C1 segment of cervical spinal cord (tissue), 14 donors: Measurements from ENCODE around the gene PDGFD.

Experiments used
- DNase-seq, 14 donors: peaks; one replicate each; lab custom pipeline; 2025; lab: John Stamatoyannopoulos, UW

PDGFD gene

DNA sequence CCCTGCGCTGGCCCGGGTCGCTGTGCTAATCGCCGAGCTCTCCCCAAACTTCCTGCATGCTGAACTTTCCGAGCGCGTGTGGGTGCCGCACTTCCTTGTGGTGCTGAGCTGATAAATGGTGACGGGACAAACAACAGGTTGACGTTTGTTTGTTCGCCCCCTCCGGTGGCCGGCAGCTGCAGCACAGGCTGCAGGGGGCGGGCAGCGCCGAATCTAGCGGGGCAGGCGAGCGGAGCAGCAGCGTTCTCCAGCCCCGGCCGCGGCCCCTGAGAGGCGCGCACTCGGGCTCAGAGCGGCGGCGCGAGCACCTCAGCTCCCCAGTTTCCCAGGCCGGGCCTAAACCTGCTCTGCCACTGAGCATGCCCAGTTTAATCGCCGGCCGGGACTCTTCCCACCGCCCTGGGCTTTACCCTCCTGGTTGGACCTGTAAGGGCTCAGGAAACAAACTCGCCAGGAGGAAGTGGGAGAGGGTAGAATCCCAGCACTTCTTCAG, at the start of gene PDGFD:
TSS of gene PDGFD (minus strand) at position 120 of the 493 bp plus-strand sequence.
- peak in 3 of 14 donors; percentile 6 to 22 (median 9) for DNase-seq

DNA sequence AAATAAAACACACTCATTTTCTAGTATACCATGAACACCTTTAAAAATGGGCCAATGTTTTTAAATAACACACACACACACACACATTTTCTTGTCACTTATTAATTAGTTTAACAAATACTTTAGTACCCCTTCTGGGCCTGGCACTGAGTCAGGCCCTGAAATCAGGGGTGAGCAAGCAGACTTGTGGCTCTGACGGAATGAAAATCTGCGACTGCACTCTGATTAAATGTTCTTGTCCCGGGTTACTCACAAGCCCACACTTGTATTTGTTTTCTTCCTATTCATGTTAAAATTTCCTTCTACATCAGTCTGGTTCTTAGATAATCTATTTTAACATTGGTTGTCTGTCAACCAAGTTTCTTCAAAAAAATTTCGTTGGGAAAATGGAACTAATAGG, 43.0 kb upstream of the PDGFD start:
- DNase-seq: no peak

DNA sequence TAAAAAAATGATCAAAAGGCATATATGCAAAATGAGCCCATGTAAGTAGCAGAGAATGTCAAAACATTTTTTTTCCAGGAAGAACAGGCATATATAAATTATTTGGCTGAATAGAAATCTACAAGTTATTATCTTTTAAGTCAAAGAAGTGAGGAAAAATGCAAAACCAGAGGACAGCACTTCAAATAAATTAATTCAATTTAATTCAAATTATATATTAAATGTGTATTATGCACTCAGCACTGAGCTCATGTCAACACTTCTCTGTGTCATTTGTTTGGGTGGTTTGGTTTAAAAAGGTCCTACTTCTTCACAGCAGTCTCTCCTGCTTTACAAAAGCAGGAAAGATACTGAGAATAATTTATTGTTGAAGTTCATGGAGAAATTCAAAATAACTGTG, 41.9 kb upstream of the PDGFD start:
- no peak for DNase-seq

DNA sequence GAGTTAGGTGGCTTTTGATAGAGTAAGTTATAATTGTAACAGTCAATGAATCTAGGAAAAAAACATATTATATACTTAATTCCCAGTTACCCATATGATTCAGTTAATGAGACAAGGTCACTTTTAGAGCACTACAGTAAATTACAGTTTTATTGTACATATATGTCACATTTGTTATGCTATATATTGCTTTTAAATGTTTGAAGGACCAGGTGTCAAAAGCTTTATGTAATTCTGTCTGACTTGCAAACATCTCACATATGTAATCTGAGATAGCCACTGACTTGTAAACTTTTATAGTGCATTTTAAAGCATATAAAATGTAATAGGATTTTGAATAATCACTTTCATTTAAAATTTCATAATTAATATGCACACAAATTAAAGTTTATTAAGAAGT, 36.7 kb upstream of the PDGFD start:
- DNase-seq: no peak

DNA sequence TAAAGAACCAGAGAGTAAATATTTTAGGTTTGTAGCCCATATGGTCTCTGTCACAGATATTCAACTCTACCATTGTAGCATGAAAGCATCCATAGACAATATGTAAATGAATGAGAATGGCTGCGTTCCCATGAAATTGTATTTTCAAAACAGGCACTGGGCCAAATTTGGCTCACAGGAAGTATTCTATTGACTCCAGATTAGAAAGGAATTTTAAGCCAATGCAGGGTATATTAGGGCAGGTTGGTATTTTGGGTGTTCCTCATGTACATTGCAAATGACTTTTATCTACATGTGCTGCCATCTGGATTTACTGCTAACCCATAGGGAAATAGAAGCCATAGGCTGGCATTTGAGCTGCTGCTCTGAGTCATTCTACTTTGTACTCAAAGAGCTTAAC, 35.1 kb upstream of the PDGFD start:
- DNase-seq: no peak

DNA sequence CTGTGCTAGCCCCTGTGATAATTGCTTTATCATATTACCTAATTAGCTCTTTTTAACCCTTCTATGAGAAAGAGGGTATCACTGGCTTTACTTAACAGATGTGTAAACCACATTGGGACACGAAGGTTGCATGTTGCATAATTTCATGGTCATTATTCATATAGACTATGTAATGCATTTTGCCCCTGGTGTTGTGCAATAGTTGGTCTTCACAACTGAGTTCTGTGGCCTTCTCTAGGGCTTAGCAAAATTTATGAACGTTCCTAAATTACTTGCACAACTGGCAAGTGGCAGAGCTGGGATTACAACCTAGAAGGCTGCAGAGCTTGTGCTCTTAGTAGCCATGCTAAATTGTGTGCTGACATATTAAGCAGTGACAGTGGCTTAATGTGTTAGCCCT, 34.6 kb upstream of the PDGFD start:
- DNase-seq: no peak

DNA sequence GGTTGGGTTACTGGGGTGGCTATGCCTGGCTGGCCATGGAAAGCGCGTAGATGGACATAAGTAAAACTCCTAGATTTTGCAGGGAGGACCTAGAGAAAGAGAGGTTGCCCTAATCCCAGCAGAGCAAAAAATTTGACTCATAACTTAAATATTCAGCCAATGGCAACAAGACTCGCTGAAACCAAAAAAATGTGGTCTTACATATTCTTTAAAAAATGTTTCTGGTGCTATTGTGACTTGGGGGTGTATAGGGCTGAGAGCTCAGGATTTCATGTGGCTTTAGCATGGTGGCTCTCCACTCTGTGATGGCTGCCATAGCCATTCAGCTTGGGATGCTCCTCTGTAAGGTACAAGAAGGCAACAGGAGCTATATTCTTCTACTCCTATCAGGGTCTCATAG, 27.2 kb upstream of the PDGFD start:
- DNase-seq: no peak

DNA sequence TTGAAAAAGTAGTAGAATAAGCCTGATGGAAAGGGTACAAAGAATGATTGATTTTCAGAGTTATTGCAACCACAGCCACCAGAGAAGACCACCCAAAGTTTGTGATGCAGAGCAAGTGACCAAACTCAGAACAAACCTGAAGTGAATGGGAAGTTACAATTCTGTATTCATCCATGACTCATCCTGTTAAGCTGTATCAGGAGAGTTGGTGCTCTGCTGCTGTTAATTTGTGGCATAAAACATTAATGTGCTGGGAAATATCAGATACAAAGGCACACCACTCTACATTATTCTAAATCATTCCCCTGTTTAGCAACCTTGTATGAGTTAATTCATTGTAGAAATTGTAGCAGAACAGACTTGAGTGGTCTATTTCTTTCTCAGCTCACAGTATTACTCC, 19.6 kb upstream of the PDGFD start:
- no peak for DNase-seq

DNA sequence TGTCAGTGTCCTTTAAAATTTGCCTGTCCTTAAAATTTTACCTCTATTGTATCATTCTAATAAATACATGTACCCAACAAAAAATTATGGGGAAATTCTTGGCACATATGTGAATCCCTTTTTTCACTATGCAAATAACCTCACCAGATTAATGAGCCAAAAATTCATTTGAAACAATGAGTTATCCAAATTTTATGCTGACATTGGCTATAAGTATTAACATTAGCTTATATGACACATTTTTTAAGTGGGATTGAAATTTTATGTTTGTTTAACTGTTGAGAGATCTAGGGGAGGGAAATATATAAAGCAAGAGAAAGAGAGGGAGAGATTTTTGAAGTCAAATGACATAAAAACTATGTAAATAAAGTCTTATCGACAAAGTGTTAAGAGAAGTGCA, 11.8 kb upstream of the PDGFD start:
- no peak for DNase-seq

DNA sequence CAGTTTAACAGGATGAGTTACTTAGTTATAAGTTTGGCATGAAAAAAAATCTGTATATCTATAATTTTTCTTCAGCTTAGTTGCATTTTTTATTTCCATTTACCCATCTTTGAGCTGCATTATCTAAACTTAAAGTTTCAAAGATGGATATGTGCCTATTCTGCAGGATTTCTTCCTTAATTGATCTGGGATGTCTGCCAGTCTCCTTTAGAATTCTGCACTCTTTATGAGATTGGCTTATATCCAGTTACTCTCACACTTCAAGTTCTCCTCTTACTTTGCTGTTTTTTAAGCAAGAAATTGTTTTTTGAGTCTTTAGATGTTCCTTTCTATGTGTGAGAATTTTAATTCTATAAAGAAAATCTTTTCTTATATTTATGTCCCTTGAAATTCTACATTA, 5.1 kb upstream of the PDGFD start:
- no peak for DNase-seq

DNA sequence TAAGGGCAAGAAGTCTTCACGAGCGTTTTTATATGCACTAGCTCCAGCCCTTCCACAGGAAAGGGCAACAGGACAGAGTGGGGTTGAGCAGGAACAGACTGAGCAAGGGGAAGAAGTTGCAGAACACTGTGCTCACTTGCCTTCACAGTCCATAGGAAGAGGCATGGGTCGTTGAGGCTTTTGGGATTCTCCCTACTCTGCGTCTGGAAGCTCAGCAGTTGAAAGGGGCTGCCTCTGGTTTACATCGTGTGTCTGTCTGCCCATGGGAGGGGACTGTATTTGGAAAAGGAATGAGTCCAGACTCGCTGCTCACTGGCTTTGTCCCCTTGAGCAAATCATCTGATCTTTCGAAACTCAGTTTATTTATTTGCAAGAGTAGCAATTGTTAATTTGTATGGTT, 1.1 kb upstream of the PDGFD start:
- no peak for DNase-seq

DNA sequence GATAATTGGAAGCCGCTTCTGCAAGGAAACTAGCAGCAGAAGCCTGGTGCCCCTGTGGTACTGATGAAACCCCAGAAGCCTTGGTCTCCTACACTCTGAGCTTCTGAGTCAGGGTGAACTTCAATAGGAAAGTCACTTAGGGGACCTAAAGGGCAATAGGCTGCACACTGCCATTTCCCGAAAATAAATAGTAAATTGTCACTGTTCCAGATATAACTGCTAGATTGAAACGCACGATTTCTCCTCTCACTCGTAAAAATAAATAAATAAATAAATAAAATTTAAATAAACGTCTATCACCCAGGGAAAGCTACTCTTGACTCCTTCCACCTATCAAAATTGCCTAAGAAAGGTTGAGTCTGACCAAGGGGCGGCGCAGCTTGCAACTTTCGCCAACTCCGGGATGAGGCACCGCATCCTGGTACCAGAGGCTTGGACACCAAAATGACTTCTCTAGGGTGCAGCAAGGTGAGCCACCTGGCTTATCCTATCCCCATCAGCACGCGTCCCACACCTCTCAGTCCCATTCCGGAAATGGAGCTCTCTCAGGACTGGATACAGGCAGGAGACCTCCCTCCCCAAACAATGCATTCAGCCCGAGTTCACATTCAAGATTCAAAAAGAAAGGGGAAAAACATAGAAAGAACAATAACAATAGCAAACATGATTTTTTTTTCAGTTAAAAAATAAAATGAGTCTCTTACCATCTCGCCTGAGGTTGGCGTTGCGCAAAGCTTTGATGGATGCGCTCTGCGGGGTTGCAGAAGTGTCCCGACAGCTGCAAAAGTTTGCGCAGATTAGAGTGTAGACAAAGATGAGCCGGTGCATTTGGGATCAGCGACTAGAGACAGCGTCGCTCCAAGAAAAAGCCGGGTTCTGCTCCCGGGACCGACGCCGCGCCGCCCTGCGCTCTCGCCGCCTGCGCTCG, 583 bp downstream of the PDGFD start:
- DNase-seq: no peak

DNA sequence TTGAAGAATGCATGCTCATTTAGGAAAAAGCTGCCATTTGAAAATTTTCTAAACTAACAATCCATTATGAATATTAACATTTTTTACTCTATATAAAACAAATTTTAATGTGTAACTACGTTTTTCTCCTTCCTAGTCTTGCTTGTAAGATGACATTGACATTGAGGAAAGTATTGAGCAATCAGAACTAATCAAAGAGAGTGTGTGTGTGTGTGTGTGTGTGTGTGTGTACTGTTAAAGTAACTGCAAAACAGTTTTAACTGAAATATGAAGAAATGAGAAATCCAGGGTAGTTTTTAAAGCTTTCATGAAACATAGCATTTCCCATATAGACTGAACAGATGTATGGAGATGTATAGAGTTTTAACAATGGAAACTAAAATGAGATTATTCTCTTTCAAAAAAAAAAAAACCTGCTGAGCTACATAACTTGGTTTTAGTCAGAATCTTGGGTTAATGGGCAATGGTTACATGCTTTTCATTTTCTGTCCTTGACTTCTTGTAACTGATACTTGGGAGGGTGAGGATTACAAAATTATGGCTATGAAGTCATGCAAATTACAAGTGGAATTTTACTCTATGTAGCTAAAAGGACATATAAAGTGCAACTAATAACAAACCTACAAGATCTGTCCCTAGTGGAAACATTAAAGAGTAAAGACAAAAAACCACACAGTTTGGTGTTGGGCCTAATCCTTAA, 2.0 kb downstream of the PDGFD start:
- DNase-seq: no peak

DNA sequence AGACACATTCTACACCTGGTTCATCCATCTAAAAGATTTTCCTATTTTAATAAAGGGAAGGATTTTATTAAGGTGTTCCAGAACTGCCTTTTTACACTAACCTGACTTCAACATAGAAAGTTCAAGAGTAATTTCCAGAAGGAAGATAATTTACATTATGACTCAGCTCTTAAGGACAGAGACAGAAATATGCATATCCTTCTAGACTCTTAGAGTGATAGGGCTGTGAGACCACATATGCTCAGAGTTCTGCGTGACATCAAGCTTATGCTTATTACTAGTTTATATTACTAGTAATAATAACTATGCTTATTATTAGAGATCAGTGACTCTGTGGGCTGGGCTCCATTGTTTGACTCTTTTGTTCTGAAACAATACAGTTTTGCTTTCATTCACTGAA, 4.6 kb downstream of the PDGFD start:
- DNase-seq: no peak

DNA sequence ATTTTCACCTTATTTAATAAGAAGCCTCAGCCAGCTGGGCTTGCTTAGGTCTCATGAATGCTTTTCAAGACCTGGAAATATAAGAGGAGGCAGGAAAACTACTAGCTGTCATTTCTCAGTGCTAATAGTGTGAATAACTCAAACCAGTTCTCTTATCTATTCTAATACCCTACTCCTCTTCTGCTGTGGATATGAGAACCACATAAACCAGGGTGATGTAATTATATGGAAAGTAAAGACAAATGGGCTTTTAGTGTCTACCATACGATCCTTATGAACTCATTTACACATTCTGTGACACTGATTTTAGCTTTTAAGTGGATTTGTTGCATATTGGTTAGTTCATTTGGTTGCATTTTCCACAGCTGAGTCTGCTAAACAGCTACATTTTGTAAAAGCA, 8.6 kb downstream of the PDGFD start:
- DNase-seq: no peak

DNA sequence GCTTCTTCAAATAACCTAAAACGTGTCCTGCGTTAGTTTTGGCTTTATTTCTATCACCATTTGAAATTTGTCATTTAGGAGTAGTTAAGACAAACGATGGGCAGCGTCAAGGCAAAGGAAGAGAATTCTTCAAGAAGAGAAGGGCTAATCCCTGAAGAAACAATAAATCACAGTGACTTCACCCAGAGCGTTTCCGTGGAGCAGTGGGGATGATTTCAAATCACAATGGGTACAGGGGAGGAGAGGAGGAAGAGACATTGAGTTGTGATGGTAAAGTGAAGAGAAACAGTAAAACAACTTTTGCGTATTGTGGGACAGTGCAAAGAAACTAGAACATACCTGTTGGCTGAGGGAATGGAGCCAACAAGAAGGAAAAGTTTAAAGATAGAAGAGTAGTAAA, 9.7 kb downstream of the PDGFD start:
- no peak for DNase-seq

DNA sequence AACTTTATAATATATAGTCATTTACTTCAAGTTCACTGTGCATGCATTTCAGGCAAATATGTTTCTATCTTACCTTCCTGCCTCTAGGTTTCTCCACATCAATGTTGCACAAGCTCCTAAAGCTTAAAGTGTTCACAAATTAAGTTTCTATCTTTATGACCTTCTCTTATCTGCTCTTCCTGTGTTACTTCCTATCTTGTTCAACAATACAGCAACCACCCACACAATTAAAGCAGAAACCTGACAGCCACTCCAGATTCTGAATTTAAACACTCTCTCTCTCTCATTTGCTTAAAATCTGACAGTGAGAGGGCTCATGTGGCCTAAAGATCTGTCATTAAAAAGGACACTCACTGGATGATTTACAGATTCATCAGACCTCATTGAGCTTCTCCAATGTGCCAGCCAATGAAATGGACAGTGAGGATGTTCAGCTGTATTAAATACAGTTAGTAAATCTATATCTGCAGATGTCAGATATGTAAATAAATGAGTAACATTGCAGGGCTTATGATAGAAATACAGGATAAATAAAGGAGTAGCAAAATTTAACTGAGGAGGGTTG, 10.9 kb downstream of the PDGFD start:
- DNase-seq: no peak

DNA sequence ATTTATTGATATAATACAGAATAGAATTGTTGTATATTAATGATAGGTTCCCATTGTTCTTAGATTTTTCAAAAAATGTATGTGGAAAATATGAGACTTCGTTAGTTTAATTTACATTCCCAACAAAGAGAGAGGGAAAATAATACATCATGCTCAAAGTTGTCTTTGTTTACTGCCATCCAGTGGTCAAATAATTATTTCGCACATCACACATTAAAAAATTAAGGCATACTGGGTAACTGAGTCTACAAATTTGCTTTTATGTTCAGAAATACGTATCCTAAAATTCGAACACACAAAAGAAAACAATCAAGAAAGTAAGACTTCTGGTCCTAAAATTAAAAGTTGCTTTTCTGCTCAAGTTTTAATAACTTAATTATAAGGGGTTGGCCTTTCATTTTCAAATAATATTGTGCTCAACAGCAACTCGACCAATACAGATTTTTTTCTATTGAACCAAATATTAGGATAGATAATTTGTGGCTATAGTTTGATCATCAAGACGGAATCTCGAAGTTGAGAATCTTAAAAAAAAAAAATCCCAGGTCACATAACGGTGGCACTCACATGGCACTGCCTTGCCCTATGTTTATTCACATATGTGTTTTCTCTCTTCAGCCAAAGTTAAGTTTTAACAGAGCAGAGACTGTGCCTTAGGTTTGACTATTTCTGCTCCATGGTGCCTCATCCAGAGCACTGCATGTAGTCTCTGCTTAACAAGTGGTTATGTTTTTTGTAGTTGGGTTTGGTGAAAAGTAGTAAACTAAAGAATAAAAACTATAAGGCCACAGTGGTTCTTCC, 12.3 kb downstream of the PDGFD start:
- no peak for DNase-seq

DNA sequence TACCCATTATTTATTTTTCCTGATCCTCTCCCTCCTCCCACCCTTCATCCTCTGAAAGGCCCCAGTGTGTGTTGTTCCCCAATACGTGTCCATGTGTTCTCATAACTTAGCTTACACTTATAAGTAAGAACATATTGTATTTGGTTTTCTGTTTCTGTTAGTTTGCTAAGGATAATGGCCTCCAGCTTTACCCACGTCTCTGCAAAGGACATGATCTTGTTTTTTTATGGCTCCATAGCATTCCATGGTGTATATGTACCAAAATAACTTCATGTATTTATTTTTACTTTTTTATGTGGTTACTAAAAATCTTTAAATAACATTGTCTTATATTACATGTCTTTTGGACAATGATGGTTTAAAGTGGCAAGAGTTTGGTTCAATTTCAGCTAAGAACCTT, 15.2 kb downstream of the PDGFD start:
- no peak for DNase-seq

DNA sequence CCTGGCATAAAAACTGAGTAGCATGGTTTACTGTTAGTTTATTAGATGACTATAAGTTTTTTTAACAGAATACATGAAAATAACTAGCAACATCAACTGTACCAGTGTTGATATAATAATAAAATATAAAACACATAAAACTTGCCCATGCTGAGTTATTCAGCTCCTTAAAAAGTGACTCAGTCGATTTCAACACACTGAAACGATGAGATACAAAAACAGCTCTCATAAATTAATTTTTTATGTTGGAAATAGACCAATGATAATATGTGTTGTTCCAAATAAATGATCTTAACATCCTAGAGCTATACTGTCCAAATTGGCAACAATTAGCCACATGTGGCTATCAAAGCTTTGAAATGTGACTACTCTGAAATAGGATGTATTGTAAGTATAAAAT, 15.9 kb downstream of the PDGFD start:
- no peak for DNase-seq

DNA sequence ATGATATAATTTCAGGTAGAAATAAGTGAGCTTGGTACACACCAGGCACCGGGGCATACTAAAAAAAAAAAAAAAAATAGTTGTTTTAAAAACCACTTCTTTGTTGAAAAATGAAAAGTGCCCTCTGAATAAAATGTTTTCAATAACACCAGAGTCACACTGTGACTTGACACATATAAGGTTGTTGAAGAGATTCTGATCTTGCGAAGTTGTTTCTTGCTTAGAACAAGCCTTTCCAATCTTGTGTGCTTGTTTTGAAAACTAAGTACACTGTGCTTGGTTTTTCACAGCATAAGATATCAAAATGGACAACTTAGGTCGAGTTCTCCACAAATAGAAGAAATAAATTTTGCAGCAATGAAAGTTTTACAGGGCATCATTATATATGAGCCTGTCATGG, 17.0 kb downstream of the PDGFD start:
- no peak for DNase-seq

DNA sequence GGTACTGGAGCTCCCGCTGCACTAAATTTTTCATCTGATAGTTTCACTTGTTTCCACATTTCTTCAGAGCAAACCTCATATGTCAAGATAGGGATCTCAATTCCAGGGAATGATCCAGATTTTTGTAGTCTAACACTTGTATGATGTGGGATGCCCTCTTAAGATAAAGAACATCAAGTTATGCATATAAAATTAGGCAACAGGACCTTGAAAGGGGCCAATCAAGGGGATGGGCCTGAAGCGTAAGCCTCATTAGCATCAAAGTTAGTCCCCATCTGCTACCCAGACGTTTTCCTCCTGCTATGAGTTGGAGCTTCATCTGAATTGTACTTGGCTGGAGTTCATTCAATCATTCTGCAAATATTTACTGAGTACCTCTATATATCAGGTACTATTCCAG, 17.5 kb downstream of the PDGFD start:
- no peak for DNase-seq
